NCI-H2227 treated with DMSO at 0.1 percent for 48 hours (cell line): ENCODE results near the gene GINS1.

ENCODE experiments used
- DNase-seq: peaks from one replicate; lab custom pipeline; 2025; lab: John Stamatoyannopoulos, UW

GINS1 gene

DNA sequence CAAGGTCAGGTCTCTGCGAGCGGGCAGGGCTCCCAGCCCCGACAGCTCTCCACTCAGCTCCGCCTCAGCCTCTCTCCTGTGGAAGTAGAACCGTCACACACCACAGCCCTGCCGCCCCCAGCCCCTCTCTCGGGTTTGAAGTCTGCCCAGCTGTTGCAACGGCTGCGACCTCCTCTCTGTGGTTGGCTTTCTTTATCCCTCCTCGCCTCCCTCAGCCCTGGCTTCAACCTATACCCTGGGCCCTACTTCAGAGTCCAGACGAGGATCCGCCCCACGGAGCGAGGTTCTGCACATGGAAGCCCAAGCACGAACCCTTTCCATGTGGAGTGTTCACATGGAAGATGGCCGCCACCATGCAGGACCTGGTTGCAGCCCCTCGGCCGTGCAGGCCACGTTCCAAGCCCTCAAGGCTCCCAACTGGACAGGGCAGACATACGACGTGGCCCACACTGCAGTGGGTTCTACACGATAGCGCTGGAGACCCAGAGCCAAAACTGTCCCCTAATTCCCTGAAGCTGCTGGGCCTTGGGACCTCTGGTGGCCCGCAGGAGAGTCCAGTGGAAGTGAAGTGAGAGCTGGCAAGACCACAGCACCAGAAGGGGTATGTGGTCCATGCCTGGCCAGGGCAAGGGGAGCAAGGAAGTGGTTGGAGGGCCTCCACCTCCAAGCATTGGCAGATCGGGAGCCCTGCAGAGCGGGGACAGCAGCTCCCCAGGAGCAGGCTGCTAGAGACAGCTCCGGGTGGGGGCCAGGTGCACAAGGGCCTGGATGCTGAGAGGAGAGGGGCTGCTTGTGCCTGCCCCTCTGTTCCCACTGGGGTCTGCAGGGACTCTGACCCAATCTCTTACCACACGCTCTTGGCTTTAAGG is 69.8 kb downstream of the GINS1 start:
- no peak for DNase-seq

DNA sequence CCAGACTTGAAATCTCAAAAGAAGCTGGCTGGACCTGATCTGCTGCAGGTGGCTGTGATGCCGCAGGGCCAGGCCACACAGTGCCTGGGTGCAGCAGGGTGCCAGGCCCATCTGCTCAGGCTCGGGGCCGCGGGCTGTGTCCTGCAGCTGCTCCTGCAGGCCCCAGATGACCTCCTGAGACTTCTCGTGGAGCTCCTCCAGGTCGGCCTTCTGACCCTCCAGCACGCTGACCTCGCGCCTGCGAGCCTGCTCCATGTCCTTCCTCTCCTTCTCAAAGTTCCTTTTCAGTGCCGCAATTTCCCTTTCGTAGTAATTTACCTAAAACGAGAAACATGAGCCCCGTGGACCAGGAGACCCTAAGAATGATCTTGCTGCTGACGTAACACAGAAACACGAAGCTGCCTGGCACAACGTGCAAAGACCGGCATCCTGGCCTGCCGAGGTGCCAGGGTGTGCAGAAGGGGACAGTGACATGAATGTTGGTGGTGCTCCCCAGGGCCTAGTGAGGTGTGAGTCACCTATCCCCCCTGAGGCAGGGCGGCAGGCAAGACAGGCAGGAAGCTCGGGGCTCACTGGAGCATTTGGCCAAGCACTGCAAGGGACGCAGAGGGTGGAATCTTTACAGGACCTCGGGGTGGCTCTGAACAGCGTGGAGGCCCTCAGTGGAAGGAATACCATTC is 71.6 kb downstream of the GINS1 start:
- no peak for DNase-seq

GRCh38 chr20:25479638-25480037 is 72.2 kb downstream of the GINS1 start:
- no peak for DNase-seq

- DNase-seq: no peak
Observed at GRCh38 chr20:25480156-25480555, 72.7 kb downstream of the GINS1 start.

DNA sequence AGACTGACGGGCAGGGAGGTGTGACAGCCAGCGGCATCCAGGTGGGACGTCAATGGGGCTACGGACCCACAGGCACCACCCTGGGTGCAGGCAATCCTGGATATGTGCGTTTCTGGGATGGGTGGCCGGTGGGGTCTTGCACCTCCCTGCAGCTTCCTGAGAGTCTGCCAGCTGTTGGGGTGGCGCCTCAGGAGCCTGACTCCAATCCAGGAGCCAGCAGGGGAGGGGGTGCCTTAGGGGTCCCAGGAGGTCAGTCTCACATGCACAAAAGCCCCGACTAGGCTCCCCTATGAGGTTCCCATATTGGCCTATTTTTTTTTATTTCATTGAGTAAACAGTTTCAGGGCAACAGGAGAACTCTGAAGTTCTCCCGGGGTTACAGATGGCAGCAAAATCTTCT is 73.3 kb downstream of the GINS1 start:
- DNase-seq: no peak

- DNase-seq: no peak
Observed at GRCh38 chr20:25481235-25481917, 73.9 kb downstream of the GINS1 start.

DNA sequence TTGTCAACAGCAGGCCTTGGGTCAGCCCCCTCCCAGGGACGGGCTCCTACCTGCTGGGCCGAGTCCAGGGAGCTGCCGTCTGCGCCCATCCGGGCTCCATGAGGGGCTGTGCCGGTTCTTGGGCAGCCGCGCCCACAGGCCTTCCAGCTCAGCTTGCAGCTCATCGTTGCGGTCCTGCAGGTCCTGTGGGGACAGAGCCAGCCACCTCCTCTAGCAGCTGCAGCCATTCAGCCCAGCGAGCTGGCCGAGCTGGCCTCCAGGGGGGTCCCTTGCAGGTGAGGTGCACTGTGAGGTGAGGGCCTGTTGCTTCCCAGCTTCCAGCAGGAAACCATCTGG is 74.4 kb downstream of the GINS1 start:
- no peak for DNase-seq

DNA sequence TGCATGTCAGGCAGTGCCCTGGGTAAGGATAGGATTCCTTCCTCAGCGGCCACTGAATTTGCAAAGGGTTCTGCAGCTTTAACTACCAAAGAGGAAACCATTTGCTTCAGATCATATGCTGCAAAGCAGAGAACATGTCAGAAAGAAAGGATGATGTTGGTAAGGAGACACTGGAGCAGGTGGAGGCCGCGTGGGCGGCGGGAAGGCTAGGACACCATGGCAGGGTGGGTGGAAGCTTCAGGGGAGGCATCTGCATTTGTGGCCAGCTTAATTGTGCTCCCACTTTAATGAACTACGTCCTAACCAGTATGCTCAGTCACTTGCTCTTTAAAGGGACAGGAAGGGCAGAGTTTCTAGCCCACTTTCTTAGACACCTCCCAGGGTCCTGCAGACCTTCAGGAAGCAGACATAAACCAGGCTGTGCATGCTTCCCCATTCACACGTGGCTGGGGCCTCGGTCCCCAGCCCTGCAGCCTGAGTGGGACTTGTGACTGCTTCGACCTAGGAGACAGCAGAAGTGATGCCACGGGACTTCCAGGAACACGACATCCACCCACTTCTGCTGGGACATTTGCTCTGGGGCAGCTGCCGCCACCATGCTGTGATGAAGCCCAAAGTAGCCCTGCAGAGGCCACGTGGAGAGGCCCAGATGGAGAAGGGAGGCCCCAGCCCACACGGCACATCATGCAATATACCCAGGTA is 76.1 kb downstream of the GINS1 start:
- DNase-seq: no peak

DNA sequence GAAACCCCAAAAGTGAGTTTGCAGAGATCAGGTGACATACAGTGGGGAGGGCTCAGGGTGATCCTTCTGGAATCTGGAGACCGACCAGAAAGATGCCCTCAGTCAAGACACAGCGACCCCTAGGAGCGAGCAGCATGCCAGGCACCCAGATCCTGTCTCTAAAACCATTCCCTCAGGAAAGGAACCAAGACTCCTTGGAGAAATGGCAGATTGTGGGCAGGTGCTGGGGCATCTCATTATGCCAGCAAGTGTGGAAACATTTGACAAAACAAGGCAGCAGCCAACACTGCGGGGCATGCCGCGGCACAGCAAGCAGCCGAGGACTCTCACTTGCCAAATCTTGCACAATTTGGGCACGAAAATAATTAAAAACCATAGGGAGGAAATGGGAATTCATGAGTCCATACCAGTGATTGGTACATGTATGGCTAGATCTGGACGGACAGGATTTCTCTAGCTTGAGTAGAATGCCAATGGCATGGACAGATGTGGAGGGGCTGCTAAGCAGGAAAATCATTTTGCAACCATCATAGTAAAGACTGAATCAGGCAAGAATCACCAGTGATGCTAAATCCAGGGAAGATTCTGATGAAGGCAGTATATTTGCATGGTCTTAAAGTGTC is 76.9 kb downstream of the GINS1 start:
- no peak for DNase-seq

DNA sequence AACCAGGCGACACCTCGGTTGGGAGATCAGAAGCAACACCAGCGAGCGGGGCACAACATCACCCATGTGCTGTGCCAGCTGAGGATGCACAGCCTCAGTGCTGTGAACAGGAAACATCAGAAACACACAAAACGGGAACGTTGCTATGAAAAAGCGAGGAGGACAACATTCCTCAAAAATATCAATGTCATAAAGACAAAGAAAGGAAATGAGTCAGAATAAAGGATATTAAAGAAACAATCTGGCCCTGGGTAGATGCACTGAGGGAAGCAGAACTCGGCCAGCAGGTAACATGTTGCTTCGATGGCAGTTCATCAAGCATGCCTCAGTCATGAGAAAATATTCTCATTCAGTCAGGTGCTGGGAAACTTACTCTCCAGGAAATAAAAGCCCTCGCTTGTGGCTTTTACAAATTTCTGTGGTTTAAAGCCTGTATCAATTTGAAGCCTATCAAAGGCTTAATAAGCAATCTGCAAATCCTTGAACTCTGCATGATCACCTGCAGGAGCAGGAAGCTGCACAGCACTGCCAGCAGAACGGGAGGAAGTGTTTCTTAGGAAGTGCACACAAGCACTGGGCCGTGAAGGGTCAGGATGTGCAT is 77.5 kb downstream of the GINS1 start:
- DNase-seq: no peak

- no peak for DNase-seq
Observed at GRCh38 chr20:25485872-25486271, 78.4 kb downstream of the GINS1 start.

DNA sequence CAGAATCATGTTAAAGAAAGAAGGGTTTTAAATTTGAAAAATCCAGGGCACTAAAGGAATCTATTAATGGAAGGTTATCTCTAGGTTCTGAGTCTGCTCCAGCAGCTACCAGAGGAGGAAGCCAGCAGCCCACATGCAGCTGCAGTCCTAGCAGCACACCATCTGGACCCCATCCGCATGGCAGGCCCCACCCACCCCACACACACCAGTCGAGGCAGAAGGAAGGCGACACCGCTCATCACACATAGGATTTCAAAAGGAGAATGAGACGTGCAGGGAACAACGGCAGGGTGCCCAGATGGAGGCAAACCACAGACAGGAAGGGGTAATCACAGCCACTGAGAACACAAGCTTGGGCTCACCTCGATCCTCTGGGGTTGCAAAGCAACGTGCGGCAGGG is 78.9 kb downstream of the GINS1 start:
- no peak for DNase-seq

DNA sequence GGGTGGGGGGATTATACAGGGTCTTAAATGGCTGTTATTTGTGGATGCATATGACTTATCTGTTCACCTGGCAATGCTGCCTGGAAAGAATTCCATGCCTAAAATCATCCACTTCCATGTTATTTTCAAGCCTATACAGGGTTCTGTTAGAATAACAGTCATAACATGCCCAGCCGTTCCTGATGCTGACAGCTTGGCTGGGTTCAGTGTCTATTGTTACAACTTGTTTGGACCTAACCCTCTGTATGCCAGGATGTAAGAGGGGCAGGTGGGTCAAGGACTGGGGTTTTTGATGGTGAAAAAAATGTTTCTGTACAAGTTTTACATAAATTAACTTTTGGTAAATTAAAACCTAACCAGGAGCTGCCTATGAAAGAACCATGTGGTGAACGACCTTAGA is 79.8 kb downstream of the GINS1 start:
- no peak for DNase-seq

GRCh38 chr20:25487975-25488374 is 80.5 kb downstream of the GINS1 start:
- no peak for DNase-seq

- DNase-seq: no peak
Observed at GRCh38 chr20:25489221-25489871, 81.9 kb downstream of the GINS1 start.

DNA sequence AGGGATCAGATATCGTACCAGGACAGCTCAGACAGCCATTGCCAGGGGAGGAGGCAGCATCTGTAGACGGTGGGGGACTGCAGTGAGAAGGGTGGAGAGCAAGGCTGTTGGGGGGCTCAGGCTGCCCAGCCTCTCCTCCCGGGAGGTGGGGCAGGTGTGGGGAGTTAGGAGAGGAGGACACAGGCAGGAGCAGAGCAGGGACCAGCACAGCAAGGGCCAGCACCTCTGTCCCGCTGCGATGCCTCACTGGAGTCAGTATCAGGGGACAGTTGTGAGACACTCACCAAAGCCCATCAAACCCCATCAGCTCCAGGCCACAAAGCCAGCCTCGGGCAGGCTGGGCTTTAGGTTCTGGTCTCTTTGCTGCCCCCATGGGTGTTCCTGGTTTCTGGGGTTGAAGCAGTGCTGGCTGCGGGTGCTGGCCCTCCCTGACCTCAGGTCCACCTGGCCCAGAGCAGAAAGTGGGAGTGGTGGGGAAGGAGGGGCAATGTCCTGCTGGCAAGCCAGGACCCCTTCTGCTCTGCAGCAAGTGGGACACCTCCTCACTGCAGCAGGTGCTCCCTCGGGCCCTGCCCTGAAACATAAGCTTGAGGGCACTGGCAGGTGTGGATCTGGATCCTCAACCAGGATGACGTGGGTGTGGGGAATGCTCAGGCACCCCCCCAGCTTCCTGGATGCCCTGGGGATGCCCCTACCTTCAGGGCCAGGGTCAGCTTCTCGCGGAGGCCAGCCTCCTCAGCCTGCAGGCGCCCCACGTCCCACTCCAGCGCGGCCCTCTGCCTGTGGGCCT is 83.4 kb downstream of the GINS1 start:
- DNase-seq: no peak

DNA sequence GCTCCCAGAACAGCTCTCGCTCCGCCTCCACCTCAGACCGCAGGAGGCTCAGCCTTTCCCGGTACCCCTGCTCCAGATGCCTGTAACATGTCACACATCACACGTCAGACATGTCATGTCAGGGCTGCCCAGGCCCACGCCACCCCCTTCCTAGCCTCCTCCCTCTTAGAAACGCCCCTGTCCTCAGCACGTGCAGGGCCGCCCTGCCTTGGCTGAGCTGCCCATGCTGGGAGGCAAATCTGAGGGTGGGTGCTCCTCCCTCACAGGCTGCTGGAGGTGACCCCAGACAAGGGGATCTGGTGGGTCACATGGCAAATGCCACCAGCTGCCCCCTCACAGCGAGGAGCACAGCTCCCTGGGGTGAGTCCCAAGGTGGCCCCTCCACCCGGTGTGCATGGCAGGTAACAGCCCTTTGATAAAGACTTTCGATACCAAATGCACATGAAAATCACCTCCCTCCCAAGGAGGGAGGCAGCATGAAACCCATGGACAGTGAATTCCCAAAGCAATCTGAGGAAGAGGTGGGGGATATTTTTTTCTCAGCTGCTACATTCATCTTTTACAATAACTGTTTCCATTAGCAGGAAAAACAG is 84.1 kb downstream of the GINS1 start:
- no peak for DNase-seq

DNA sequence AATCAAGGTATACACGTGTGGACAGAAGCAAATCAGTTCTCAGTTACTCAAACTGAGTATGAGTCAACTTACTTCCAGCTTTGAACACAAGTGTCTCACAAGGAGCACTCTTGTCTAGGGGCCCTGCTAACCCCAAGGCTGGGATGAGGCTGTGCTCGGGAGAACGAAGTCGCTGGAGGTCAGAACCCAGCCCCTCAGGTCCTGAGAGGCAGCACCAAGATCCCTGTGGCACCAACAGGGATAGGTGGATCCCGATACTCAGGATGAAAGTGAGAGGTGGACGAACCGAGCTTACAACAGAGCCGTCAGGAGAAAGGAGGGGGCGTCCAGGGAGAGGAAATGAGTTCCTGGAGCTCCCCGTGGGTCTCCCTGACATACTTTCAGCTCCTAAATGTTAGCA is 85.7 kb downstream of the GINS1 start:
- no peak for DNase-seq

GRCh38 chr20:25493748-25494505 is 86.5 kb downstream of the GINS1 start:
- DNase-seq: no peak
